GM12874 (cell line): Measurements from ENCODE around the gene ZNF593.

ENCODE experiments used
- CTCF ChIP-seq: IDR thresholded peaks from 2 replicates; pipeline ENCODE4 v1.5.1; 2011; ENCODE audit warnings: low read depth, mild to moderate bottlenecking, control low read depth, low read length, moderate library complexity; ENCODE audit not compliant: insufficient read depth

Gene ZNF593

GRCh38 chr1:26155370-26156284 lies 14.1 kb upstream of the ZNF593 start:
- no peak for TF ChIP-seq CTCF

GRCh38 chr1:26156285-26157038 lies 13.2 kb upstream of the ZNF593 start:
- TF ChIP-seq CTCF: no peak

GRCh38 chr1:26158271-26158907 lies 11.3 kb upstream of the ZNF593 start:
- no peak for TF ChIP-seq CTCF

- TF ChIP-seq CTCF: no peak
Measured at GRCh38 chr1:26158908-26159742, 10.6 kb upstream of the ZNF593 start, which contains the start of gene FAM110D. FAM110D (plus strand) TSS chr1:26159079; CDS start chr1:26161292, 2,213 bp downstream.

GRCh38 chr1:26159743-26160039 lies 10.0 kb upstream of the ZNF593 start:
- no peak for TF ChIP-seq CTCF

GRCh38 chr1:26160527-26161414 lies 8.9 kb upstream of the ZNF593 start:
- TF ChIP-seq CTCF: no peak
